Psoas muscle (tissue), 8 donors: Measurements from ENCODE around the gene FAM9C. TPM values are rescaled to one million over a fixed set of nuclear protein-coding genes. Genes with fewer than 3 reads are reported as not detected.

Experiments used
- ATAC-seq, 4 donors: fragments of 200-7000 bp; cut with Tn5 transposase; one replicate each; pipeline ENCODE4 v1.9.1; 2020; ENCODE audit warnings: moderate library complexity in 3 of 4, mild to moderate bottlenecking in 2 of 4
- DNase-seq, 2 donors: peaks; one replicate each; pipeline ENCODE4 v3.0.0-alpha.2; 2020
- H3K27ac ChIP-seq: fragments of 200-600 bp; one replicate; pipeline ENCODE4 v1.8.0; 2022
- H3K27me3 ChIP-seq, 3 donors: fragments of 200-600 bp in 1 of 3; one replicate each; pipeline versions ENCODE4 v1.6.1 to v1.8.0; 2013 to 2022; ENCODE audit warnings: low read length in 2 of 3, mild to moderate bottlenecking in 2 of 3, moderate library complexity in 1 of 3; ENCODE audit not compliant: insufficient read depth in 3 of 3
- H3K36me3 ChIP-seq, 2 donors: fragments of 200-600 bp in 1 of 2; one replicate each; pipeline versions ENCODE4 v1.6.1 to v1.8.0; 2013 to 2022; ENCODE audit warnings: low read depth in 1 of 2, mild to moderate bottlenecking in 1 of 2, moderate library complexity in 1 of 2; ENCODE audit not compliant: insufficient read depth in 1 of 2
- H3K4me1 ChIP-seq: fragments of 200-600 bp; one replicate; pipeline ENCODE4 v1.8.0; 2022
- H3K4me3 ChIP-seq: fragments of 200-600 bp; one replicate; pipeline ENCODE4 v1.8.0; 2022; ENCODE audit warnings: mild to moderate bottlenecking
- H3K9me3 ChIP-seq: fragments of 200-600 bp; one replicate; pipeline ENCODE4 v1.8.0; 2022
- CTCF ChIP-seq: fragments of 200-600 bp; IDR thresholded peaks from one replicate; pipeline ENCODE4 v1.8.0; 2022; ENCODE audit warnings: antibody characterized with exemption
- WGBS, 3 donors: extraction: QIAGEN DNeasy Blood & Tissue Kit; methylation state at CpG; one replicate each; pipeline versions ENCODE4 v1.1.6 to v1.1.7; 2013; 5-methylcytosine and 5-hydroxymethylcytosine counted together
- intact Hi-C, 2 donors: fragments of 100-400 bp; cut with DNase I; formaldehyde crosslinking; loops; one replicate each; pipeline versions ENCODE4 v1.11.0 to v1.14.2; 2022
- polyA plus RNA-seq, 3 donors: library from polyadenylated mRNA; stranded (reverse); fragments of 200-250 nt; gene quantifications; one replicate each; pipeline ENCODE4 v1.2.3, GENCODE V29; 2013
- total RNA-seq, 4 donors: library from RNA; stranded (reverse); fragmentation: NEBNext Ultra II Directional in 2 of 4; extraction: Animal tissue kit (Norgen Biotek cat#: 25700) in 2 of 4; gene quantifications; one replicate each; pipeline versions ENCODE4 v1.2.1 to v1.2.4, GENCODE V29; 2021 to 2023
- donor health status: healthy with polysubstance abuse.
- donor health status: DM: no; HTN: no; CAD: no; lungs with moderate emphysema.
- donor health status: Bipolar disorder and iron deficiency.
- donor health status: healthy.
- donor health status: DM: yes; HTN: yes; CAD: no.
- donor health status: DM: no; HTN: no; CAD: no.
- donor health status: DM: no; HTN: no; CAD: no.
- donor health status: DM: yes; HTN: yes; CAD: no.

FAM9C gene
- total and polyA plus RNA-seq, 7 donors = 0.04 TPM; not detected in 6

DNA sequence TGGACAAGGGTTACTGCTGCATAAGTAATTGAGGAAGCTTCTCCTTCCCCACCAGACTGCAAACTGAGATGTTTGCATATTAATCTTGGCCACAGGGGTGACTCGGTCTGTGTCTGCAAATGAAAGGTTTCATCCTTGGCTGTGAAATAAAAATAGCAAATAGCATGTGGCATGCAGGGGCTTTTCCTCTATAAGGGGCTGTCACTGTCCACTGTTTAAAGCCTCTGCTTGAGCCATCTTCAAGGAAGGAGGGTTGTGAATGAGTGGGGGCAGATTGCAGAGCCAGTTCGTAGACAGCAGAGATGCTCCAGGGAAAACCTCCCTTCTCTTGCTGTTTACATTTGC is 36.3 kb downstream of the FAM9C start:
- ATAC-seq (no peak), DNase-seq (no peak)
- no peak for TF ChIP-seq CTCF
- no peak overlapping the region for H3K4me3 ChIP-seq
- intact Hi-C loops = no loop called here
- H3K27me3 ChIP-seq = no peaks in the 10 kb centered on the region
- no peaks in the 10 kb centered on the region for H3K4me1 ChIP-seq
- WGBS, 3 donors = 36 to 56% (median 44%) methylated on average over 2 of the region's 2 CpGs
- no peak overlapping the region for H3K27ac ChIP-seq
- H3K36me3 ChIP-seq = no peaks in the 10 kb centered on the region
- H3K9me3 ChIP-seq = no peaks in the 10 kb centered on the region

DNA sequence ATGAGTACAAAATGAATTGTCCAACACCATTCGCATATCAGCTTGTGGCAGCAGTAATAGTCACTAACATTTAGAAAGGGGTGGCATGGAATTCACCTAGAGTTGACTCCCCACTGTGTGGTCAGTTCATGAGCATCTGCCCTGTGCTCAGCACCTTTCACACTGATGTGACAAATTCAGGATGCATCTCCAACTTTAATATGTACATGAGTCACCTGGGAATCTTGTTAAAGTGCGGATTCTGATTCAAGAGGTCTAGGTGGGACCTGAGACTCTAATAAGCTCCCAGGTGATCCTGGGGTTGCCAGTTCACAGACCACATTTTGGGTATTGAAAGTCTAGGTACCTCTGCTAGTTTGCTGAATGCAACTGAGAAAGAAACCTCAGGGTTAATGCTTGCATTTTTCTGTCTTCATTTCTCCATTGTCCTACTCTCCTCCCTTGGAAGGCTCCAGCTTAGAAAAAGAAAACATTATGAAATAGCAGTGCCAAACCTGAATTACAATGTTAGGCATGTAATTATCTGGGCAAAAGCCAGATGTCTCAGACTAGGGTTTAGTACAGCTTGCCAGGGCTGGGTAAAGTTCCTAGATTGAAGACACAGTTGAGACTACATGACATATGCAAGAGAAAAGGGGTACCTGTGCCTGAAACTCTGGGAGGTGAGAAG is 36.8 kb downstream of the FAM9C start:
- H3K9me3 ChIP-seq = no peaks in the 10 kb centered on the region
- H3K4me1 ChIP-seq = no peaks in the 10 kb centered on the region
- ATAC-seq = no peak
- TF ChIP-seq CTCF = no peak
- H3K27me3 ChIP-seq = no peaks in the 10 kb centered on the region
- DNase-seq = no peak
- H3K36me3 ChIP-seq = no peaks in the 10 kb centered on the region
- intact Hi-C loops = no loop called here
- no peak overlapping the region for H3K4me3 ChIP-seq
- WGBS, 3 donors = 78 to 81% (median 80%) methylated on average over 2 of the region's 2 CpGs
- no peak overlapping the region for H3K27ac ChIP-seq

DNA sequence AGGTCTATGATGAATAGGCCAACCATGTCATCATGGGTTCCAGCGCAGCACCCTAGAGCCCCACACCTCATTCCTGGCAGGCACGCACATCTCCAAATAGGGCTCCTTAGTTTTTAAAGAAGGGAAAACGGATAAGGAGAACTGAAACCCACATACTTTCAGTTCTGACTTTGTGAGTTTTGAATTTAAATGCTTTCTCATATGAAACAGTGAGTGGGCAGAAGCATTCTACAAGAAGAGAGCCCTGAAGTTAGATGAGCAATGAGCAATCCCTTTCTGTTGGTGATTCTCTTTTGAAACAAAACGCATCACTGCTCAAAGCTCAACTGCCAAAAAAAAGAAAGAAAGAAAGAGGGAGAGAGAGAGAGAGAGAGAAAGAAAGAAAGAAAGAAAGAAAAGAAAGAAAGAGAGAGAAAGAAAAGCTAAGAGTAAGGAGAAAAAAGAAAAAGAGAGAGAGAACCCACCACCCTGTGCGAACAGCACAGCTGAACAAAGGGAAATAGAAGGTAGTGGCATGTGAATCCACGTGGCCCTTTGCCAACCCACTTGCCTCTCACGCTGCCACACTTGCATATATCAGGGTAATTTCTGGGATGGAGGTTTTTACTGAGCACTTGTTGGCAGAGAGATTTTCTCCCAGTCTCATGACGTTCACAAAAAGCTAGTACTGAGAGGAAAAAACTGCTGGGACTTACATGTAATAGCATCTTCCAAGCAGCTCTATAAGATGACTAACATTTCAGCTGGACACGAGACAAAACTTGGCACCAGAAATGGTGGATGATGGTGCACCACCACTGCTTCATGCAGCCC is 38.6 kb downstream of the FAM9C start:
- no peaks in the 10 kb centered on the region for H3K36me3 ChIP-seq
- DNase-seq (no peak), ATAC-seq (no peak)
- 53 to 59% (median 55%) methylated on average over 9 of the region's 9 CpGs for WGBS, 3 donors
- intact Hi-C loops = no loop called here
- no peak overlapping the region for H3K4me3 ChIP-seq
- H3K27ac ChIP-seq = no peak overlapping the region
- H3K4me1 ChIP-seq = no peaks in the 10 kb centered on the region
- no peaks in the 10 kb centered on the region for H3K9me3 ChIP-seq
- H3K27me3 ChIP-seq = no peaks in the 10 kb centered on the region
- no peak for TF ChIP-seq CTCF

DNA sequence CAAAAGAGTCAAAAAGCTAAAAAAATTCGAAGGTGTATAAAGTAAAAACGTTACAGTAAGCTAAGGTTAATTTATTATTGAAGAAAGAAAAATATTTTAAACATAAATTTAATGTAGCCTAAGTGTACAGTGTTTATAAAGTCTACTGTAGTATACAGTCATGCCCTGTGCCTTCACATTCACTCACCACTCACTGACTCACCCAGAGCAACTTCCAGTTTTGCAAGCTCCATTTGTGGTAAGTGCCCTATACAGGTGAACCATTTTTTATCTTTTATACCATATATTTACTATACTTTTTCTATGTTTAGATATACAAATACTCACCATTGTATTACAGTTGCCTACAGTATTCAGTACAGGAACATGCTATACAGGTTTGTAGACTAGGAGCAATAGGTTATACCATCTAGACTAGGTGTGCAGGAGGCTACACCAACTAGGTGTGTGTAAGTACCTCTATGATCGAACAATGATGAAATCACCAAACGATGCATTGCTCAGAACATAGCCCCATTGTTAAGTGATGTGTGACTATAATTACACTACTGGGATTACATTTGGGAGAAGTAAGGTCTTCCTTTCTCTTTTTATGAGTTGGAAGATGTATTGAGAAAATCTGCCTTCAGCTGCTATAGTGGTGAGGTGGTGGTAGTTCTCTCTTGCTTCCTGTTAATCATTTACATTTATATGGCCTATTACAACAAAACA is 42.3 kb downstream of the FAM9C start:
- H3K9me3 ChIP-seq = no peaks in the 10 kb centered on the region
- TF ChIP-seq CTCF = no peak
- ATAC-seq (no peak), DNase-seq (no peak)
- no peak overlapping the region for H3K27ac ChIP-seq
- no peaks in the 10 kb centered on the region for H3K27me3 ChIP-seq
- no peaks in the 10 kb centered on the region for H3K36me3 ChIP-seq
- H3K4me3 ChIP-seq = no peak overlapping the region
- intact Hi-C loops = no loop called here
- 74 to 95% (median 93%) methylated on average over 4 of the region's 4 CpGs for WGBS, 3 donors
- no peaks in the 10 kb centered on the region for H3K4me1 ChIP-seq
